HEK293 (cell line): Measurements from ENCODE around the gene CD300LB.
A peak's percentile ranks its signal among the peaks of the same experiment; 100 is the strongest.

Experiments
- REST ChIP-seq: fragments of 450-650 bp; formaldehyde crosslinking; IDR thresholded peaks from 2 replicates; pipeline ENCODE4 v1.5.1; 2016; ENCODE audit warnings: missing biosample characterization, missing genetic modification characterization
- YY1 ChIP-seq: fragments of 450-650 bp; formaldehyde crosslinking; IDR thresholded peaks from 2 replicates; pipeline ENCODE4 v1.5.1; 2018; ENCODE audit warnings: missing biosample characterization, missing genetic modification characterization
- ZBTB48 ChIP-seq: fragments of 450-650 bp; formaldehyde crosslinking; IDR thresholded peaks from 2 replicates; pipeline ENCODE4 v1.5.1; 2016; ENCODE audit warnings: missing biosample characterization, missing genetic modification characterization
- ZNF23 ChIP-seq: fragments of 450-650 bp; formaldehyde crosslinking; IDR thresholded peaks from 2 replicates; pipeline ENCODE4 v1.5.1; 2016; ENCODE audit warnings: missing biosample characterization, missing genetic modification characterization, borderline replicate concordance
- ZNF274 ChIP-seq, 2 experiments: fragments of 200-500 bp in 1 of 2; fragments of 450-650 bp in 1 of 2; sonication (Bioruptor generic) in 1 of 2; formaldehyde crosslinking in 1 of 2; IDR thresholded peaks; 2 replicates each; pipeline versions ENCODE4 v1.5.1 to v1.6.1; 2014 to 2016; ENCODE audit warnings: borderline replicate concordance in 1 of 2, inconsistent platforms in 1 of 2, low read length in 1 of 2, missing biosample characterization in 1 of 2, missing genetic modification characterization in 1 of 2
- ZNF776 ChIP-seq: fragments of 450-650 bp; formaldehyde crosslinking; IDR thresholded peaks from 2 replicates; pipeline ENCODE4 v1.5.0; 2017; ENCODE audit warnings: missing biosample characterization, missing genetic modification characterization, borderline replicate concordance

GRCh38 chr17:74514632-74515334, 16.5 kb downstream of the CD300LB start:
- TF ChIP-seq REST (tag by site-specific recombination) (no peak), ZNF23 (tag by site-specific recombination) (peak; percentile 48; the same call in 1 of the 2 replicates), ZNF776 (tag by site-specific recombination) (no peak), ZBTB48 (no peak; the same call in 1 of the 2 replicates), YY1 (no peak), ZNF274 (IDR thresholded peaks at IDR 0.05; ENCODE audit: low read length) (no peak), ZNF274 (tag by site-specific recombination; IDR thresholded peaks at IDR 0.05; ENCODE audit: borderline replicate concordance) (no peak)
